K562 (cell line): ENCODE measurements around the gene MRPL28. TPM values are rescaled to one million over a fixed set of nuclear protein-coding genes. Genes with fewer than 3 reads are reported as not detected.

Experiments
- CCNT2 ChIP-seq: IDR thresholded peaks from 2 replicates; pipeline ENCODE4 v1.6.1; 2011; ENCODE audit warnings: borderline replicate concordance, low read depth, mild to moderate bottlenecking, moderate library complexity, mixed read lengths, low read length; ENCODE audit not compliant: insufficient read length; ENCODE audit errors: extremely low read depth
- ERF ChIP-seq: fragments of 450-650 bp; formaldehyde crosslinking; IDR thresholded peaks from 2 replicates; pipeline ENCODE4 v1.4.0; 2020; ENCODE audit warnings: mild to moderate bottlenecking, mixed read lengths
- HDAC1 ChIP-seq, 2 experiments: fragments of 450-650 bp; IDR thresholded peaks; 2 replicates each; pipeline ENCODE4 v1.6.1; 2016 to 2017; ENCODE audit warnings: inconsistent platforms in 1 of 2, mild to moderate bottlenecking in 1 of 2, moderate library complexity in 1 of 2
- HNRNPUL1 ChIP-seq: fragments of 200-400 bp; formaldehyde crosslinking; IDR thresholded peaks from 2 replicates; pipeline ENCODE4 v1.6.1; 2017; ENCODE audit warnings: low read length
- LARP7 ChIP-seq: fragments of 450-650 bp; IDR thresholded peaks from 2 replicates; pipeline ENCODE4 v1.6.1; 2016
- NFIX ChIP-seq: fragments of 250-450 bp; sonication (Bioruptor Pico); IDR thresholded peaks from 2 replicates; pipeline ENCODE4 v1.4.0; 2020; ENCODE audit warnings: low read depth, mild to moderate bottlenecking, moderate library complexity
- NKRF ChIP-seq: fragments of 450-650 bp; IDR thresholded peaks from 2 replicates; pipeline ENCODE4 v1.6.1; 2016; ENCODE audit warnings: borderline replicate concordance
- PCBP1 ChIP-seq: fragments of 200-400 bp; formaldehyde crosslinking; IDR thresholded peaks from 2 replicates; pipeline ENCODE4 v1.6.1; 2018; ENCODE audit warnings: mild to moderate bottlenecking, low read depth, low read length; ENCODE audit not compliant: poor library complexity, severe bottlenecking
- PYGO2 ChIP-seq: fragments of 450-650 bp; IDR thresholded peaks from 2 replicates; pipeline ENCODE4 v1.6.1; 2016; ENCODE audit warnings: mild to moderate bottlenecking, missing genetic modification characterization, moderate library complexity, missing compliant biosample characterization
- SAP30 ChIP-seq: fragments of 200-600 bp; sonication (generic); IDR thresholded peaks from 2 replicates; pipeline ENCODE4 v1.6.1; 2012; ENCODE audit warnings: borderline replicate concordance, low read depth, mild to moderate bottlenecking, moderate library complexity, low read length, control low read depth, inconsistent platforms; ENCODE audit not compliant: insufficient read depth, poor library complexity, severe bottlenecking
- SMAD2 ChIP-seq: fragments of 150-350 bp; IDR thresholded peaks from 2 replicates; pipeline ENCODE4 v1.6.1; 2014; ENCODE audit warnings: low read depth, mild to moderate bottlenecking, low read length
- SOX6 ChIP-seq: fragments of 450-650 bp; IDR thresholded peaks from 2 replicates; pipeline ENCODE4 v1.6.1; 2014; ENCODE audit warnings: mild to moderate bottlenecking
- TEAD1 ChIP-seq, 2 experiments: fragments of 450-650 bp in 1 of 2; sonication (generic) in 1 of 2; formaldehyde crosslinking; IDR thresholded peaks; 2 replicates each; pipeline versions ENCODE4 v1.4.0 to v1.8.0; 2020 to 2022; ENCODE audit warnings: mild to moderate bottlenecking in 2 of 2, missing genetic modification reagents in 1 of 2
- ZNF583 ChIP-seq: fragments of 250-450 bp; sonication (Bioruptor Pico); IDR thresholded peaks from 2 replicates; pipeline ENCODE4 v1.4.0; 2020
- ZNF668 ChIP-seq: fragments of 250-450 bp; sonication (Bioruptor Pico); IDR thresholded peaks from 2 replicates; pipeline ENCODE4 v1.8.0; 2022; ENCODE audit warnings: mild to moderate bottlenecking, inconsistent platforms
- ZNF740 ChIP-seq, 3 experiments: fragments of 200-800 bp in 1 of 3; sonication (Bioruptor generic) in 1 of 3; sonication (generic) in 1 of 3; formaldehyde crosslinking in 1 of 3; IDR thresholded peaks; 2 replicates each; pipeline versions ENCODE4 v1.6.1 to v1.8.0; 2016 to 2022; ENCODE audit warnings: mild to moderate bottlenecking in 2 of 3, missing compliant biosample characterization in 2 of 3, missing genetic modification characterization in 2 of 3, missing genetic modification reagents in 1 of 3
- polyA plus RNA-seq, 8 experiments: library from polyadenylated mRNA; depleted of rRNA in 4 of 8; stranded (reverse) in 5 of 8; unstranded in 3 of 8; fragments of >200 nt; fragmentation: Nextera tagmentation in 2 of 8; fragmentation: Illumina TruSeq in 1 of 8; extraction: Ambion mirVana in 2 of 8; extraction: Trizol in 1 of 8; gene quantifications; 2 replicates each; pipeline versions ENCODE4 v1.2.1 to v1.2.3, GENCODE V29; 2011 to 2014; ENCODE audit warnings: inconsistent platforms in 1 of 8, missing spikeins in 1 of 8
- total RNA-seq, 7 experiments: library from RNA; depleted of rRNA in 6 of 7; stranded (reverse); fragments of >200 nt in 6 of 7; fragmentation: Illumina TruSeq in 2 of 7; extraction: Trizol in 2 of 7; gene quantifications; 2 replicates each; pipeline versions ENCODE4 v1.2.1 to v1.2.3, GENCODE V29; 2011 to 2021; ENCODE audit warnings: low replicate concordance in 1 of 7
- TF ChIP-seq, protein P1 (sequence below): sonication (generic); formaldehyde crosslinking; IDR thresholded peaks from 2 replicates; pipeline ENCODE4 v1.8.0; 2022; ENCODE audit warnings: missing genetic modification reagents, mild to moderate bottlenecking, borderline replicate concordance
- TF ChIP-seq, protein P2 (sequence below), 2 experiments: fragments of 150-350 bp in 1 of 2; IDR thresholded peaks; 2 replicates each; pipeline ENCODE4 v1.6.1; 2012 to 2016; ENCODE audit warnings: low read depth in 2 of 2, low read length in 2 of 2, mild to moderate bottlenecking in 1 of 2, moderate library complexity in 1 of 2

The MRPL28 gene
- total and polyA plus RNA-seq, 9 of the 15 experiments (the other 6 are each of a cell fraction or from before 2014, with no cell fraction given) = 2.5 to 323 (median 175) TPM

DNA sequence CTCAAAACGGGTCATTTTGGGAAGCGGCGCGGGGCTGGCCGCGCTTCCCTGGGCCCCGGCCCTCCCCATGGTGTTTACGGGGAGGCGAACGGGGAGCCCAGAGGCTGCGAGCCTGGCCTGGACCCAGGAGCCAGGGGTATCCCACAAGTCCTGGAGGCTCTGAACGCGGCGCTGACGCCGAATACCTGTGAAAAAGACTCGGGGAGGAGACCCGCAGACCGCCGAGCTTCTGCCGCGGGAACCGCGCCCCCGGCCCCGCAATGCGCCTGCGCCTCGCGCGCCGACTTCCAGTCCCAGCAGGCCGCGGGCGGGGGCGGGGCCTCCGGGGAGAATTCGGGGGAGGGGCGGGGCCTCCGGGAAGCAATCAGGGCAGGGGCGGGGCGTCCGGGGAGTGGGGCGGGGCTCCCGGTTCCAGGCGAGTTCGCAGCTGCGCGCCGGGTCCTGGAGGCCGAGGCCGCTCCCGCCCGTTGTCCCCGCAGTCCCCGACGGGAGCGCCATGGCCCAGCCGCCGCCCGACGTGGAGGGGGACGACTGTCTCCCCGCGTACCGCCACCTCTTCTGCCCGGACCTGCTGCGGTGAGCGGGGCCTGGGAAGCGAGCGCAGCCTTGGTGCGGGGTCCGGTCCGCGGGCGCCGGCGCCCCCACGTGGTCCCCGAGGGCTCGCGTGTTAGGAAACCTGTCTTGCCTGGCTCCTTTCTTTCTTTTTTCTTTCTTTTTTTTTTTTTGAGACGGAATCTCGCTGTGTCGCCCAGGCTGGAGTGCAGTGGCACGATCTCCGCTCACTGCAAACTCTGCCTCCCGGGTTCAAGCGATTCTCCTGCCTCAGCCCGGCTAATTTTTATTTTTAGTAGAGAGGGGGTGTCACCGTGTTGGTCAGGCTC, 31.4 kb upstream of the MRPL28 start, which contains the start of gene DECR2 (continued):
- TF ChIP-seq ZNF740 (CRISPR knock-in tag; IDR thresholded peaks at IDR 0.05) (peak; percentile 62; the same call in 1 of the 2 replicates), ZNF740 (tag; IDR thresholded peaks at IDR 0.05) (no peak), SMAD2 (no peak), PYGO2 (tag) (no peak), SOX6 (peak; percentile 24; the same call in 1 of the 2 replicates), ZNF668 (CRISPR knock-in tag) (no peak), ZNF583 (CRISPR knock-in tag) (0 out of 2 replicates have a peak, but pooled peaks have one; percentile 8), HDAC1 (IDR thresholded peaks at IDR 0.05) (peak in 1 of 2 experiments; percentile 82; a peak in 2 of 4 replicates), HNRNPUL1 (no peak), NKRF (peak; percentile 84), PCBP1 (peak; percentile 12), NFIX (CRISPR knock-in tag) (no peak), CCNT2 (peak; percentile 73), ERF (peak; percentile 72; the same call in 1 of the 2 replicates), SAP30 (peak; percentile 10), LARP7 (peak; percentile 95; the same call in 1 of the 2 replicates), TEAD1 (CRISPR knock-in tag; IDR thresholded peaks at IDR 0.05) (peak in 1 of 2 experiments; percentile 64; a peak in 1 of 4 replicates)
- TF ChIP-seq, protein P1, sequence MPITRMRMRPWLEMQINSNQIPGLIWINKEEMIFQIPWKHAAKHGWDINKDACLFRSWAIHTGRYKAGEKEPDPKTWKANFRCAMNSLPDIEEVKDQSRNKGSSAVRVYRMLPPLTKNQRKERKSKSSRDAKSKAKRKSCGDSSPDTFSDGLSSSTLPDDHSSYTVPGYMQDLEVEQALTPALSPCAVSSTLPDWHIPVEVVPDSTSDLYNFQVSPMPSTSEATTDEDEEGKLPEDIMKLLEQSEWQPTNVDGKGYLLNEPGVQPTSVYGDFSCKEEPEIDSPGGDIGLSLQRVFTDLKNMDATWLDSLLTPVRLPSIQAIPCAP (CRISPR knock-in tag) = no peak
- TF ChIP-seq, protein P2, sequence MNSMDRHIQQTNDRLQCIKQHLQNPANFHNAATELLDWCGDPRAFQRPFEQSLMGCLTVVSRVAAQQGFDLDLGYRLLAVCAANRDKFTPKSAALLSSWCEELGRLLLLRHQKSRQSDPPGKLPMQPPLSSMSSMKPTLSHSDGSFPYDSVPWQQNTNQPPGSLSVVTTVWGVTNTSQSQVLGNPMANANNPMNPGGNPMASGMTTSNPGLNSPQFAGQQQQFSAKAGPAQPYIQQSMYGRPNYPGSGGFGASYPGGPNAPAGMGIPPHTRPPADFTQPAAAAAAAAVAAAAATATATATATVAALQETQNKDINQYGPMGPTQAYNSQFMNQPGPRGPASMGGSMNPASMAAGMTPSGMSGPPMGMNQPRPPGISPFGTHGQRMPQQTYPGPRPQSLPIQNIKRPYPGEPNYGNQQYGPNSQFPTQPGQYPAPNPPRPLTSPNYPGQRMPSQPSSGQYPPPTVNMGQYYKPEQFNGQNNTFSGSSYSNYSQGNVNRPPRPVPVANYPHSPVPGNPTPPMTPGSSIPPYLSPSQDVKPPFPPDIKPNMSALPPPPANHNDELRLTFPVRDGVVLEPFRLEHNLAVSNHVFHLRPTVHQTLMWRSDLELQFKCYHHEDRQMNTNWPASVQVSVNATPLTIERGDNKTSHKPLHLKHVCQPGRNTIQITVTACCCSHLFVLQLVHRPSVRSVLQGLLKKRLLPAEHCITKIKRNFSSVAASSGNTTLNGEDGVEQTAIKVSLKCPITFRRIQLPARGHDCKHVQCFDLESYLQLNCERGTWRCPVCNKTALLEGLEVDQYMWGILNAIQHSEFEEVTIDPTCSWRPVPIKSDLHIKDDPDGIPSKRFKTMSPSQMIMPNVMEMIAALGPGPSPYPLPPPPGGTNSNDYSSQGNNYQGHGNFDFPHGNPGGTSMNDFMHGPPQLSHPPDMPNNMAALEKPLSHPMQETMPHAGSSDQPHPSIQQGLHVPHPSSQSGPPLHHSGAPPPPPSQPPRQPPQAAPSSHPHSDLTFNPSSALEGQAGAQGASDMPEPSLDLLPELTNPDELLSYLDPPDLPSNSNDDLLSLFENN (IDR thresholded peaks at IDR 0.05; ENCODE audit: low read depth in 2 of 2, low read length in 2 of 2) = no peak
